GM12878 (cell line): ENCODE data around the gene LAMA2.

Experiments used
- BCL11A ChIP-seq: IDR thresholded peaks from 2 replicates; pipeline ENCODE4 v1.6.1; 2011; ENCODE audit warnings: low read depth, low read length
- CHD2 ChIP-seq: IDR thresholded peaks from 2 replicates; pipeline ENCODE4 v1.6.1; 2011; ENCODE audit warnings: low read depth, low read length, improper control_type of control experiment, borderline replicate concordance
- JUNB ChIP-seq: IDR thresholded peaks from 2 replicates; pipeline ENCODE4 v1.6.1; 2016; ENCODE audit warnings: antibody characterized with exemption, mild to moderate bottlenecking
- KDM1A ChIP-seq: fragments of 200-600 bp; sonication (generic); IDR thresholded peaks from 2 replicates; pipeline ENCODE4 v1.6.1; 2016; ENCODE audit warnings: borderline replicate concordance
- POU2F2 ChIP-seq: IDR thresholded peaks from 3 replicates; pipeline ENCODE4 v1.6.1; 2011; ENCODE audit warnings: low read depth, mild to moderate bottlenecking, low read length, borderline replicate concordance
- RFX5 ChIP-seq: IDR thresholded peaks from 2 replicates; pipeline ENCODE4 v1.6.1; 2011; ENCODE audit warnings: low read depth, low read length, improper control_type of control experiment
- SIN3A ChIP-seq: IDR thresholded peaks from 2 replicates; pipeline ENCODE4 v1.6.1; 2012; ENCODE audit warnings: low read depth, low read length, improper control_type of control experiment
- ZNF207 ChIP-seq: fragments of 450-650 bp; IDR thresholded peaks from 2 replicates; pipeline ENCODE4 v1.6.1; 2014; ENCODE audit warnings: antibody characterized with exemption, mild to moderate bottlenecking, borderline replicate concordance
- TF ChIP-seq, protein P1 (sequence below), 3 experiments: IDR thresholded peaks in 2 of 3; conservative IDR thresholded peaks in 1 of 3; 2 replicates each; pipeline ENCODE4 v1.5.1; 2011; ENCODE audit warnings: low read depth in 3 of 3, low read length in 3 of 3, mild to moderate bottlenecking in 3 of 3, control low read depth in 2 of 3, moderate library complexity in 2 of 3, inconsistent platforms in 1 of 3, mixed read lengths in 1 of 3; ENCODE audit not compliant: control insufficient read depth in 2 of 3, insufficient read depth in 1 of 3; ENCODE audit errors: extremely low read depth in 1 of 3
- TF ChIP-seq, protein P2 (sequence below): IDR thresholded peaks from 2 replicates; pipeline ENCODE4 v1.6.1; 2012; ENCODE audit warnings: low read depth, low read length, improper control_type of control experiment
- TF ChIP-seq, protein P3 (sequence below): fragments of 450-650 bp; formaldehyde crosslinking; IDR thresholded peaks from 2 replicates; pipeline ENCODE4 v1.5.0; 2022; ENCODE audit warnings: mild to moderate bottlenecking, missing genetic modification characterization
- TF ChIP-seq, protein P4 (sequence below): fragments of 450-650 bp; formaldehyde crosslinking; IDR thresholded peaks from 2 replicates; pipeline ENCODE4 v1.4.0; 2020; ENCODE audit warnings: mild to moderate bottlenecking, moderate library complexity

DNA sequence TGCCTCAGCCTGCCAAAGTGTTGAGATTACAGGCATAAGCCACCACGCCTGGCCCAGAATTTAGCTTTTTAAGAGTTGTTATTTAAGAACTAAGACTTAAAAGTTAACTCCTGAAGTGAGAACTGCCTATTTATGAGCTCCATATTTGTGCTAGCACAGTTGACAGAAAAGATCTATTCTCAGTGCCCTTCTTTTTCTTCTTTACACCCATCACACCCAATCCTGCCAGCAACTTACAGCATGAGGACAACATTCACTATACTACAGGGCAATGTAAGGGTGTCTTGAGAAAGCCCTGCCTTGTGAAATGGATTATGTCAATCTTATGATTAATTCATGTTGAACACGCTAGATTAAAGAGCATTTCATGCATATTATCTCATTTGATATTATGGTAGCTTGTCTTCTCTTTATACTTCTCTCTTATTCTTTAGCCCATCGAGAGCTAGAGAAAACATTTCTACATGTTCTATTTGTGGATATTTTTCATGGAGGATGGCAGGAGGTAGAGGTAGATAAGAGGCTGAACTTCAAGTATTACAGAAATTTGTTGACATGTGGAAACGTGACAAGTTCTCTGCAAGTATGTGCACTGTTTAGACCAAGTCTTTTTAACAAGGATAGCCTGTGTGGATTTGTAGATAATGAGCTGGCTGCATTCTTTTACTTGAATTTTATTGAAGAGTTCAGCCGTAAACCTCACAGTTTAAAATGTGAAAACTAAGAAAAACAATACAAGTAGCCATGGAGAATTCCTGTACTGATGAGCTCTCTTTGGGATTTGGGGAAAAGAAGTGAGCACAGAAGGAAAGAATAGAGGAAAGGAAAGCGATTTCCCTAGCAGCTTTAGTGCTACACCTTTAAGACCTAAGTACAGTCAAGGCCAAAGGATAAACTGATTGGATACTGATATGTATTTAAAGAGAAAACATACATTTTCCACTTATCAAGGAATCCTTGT lies 614.8 kb downstream of the LAMA2 start:
- TF ChIP-seq, protein P1, sequence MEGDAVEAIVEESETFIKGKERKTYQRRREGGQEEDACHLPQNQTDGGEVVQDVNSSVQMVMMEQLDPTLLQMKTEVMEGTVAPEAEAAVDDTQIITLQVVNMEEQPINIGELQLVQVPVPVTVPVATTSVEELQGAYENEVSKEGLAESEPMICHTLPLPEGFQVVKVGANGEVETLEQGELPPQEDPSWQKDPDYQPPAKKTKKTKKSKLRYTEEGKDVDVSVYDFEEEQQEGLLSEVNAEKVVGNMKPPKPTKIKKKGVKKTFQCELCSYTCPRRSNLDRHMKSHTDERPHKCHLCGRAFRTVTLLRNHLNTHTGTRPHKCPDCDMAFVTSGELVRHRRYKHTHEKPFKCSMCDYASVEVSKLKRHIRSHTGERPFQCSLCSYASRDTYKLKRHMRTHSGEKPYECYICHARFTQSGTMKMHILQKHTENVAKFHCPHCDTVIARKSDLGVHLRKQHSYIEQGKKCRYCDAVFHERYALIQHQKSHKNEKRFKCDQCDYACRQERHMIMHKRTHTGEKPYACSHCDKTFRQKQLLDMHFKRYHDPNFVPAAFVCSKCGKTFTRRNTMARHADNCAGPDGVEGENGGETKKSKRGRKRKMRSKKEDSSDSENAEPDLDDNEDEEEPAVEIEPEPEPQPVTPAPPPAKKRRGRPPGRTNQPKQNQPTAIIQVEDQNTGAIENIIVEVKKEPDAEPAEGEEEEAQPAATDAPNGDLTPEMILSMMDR (IDR thresholded peaks at IDR 0.05 in 2 of 3, conservative IDR thresholded peaks at IDR 0.05 in 1 of 3; ENCODE audit: control insufficient read depth in 2 of 3, extremely low read depth in 1 of 3, insufficient read depth in 1 of 3, low read depth in 3 of 3, low read length in 3 of 3), result no peak
- TF ChIP-seq SIN3A (no peak), JUNB (no peak), CHD2 (no peak), ZNF207 (no peak), POU2F2 (no peak), RFX5 (no peak), BCL11A (no peak), KDM1A (no peak)
- TF ChIP-seq, protein P2, sequence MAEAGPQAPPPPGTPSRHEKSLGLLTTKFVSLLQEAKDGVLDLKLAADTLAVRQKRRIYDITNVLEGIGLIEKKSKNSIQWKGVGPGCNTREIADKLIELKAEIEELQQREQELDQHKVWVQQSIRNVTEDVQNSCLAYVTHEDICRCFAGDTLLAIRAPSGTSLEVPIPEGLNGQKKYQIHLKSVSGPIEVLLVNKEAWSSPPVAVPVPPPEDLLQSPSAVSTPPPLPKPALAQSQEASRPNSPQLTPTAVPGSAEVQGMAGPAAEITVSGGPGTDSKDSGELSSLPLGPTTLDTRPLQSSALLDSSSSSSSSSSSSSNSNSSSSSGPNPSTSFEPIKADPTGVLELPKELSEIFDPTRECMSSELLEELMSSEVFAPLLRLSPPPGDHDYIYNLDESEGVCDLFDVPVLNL, result no peak
- TF ChIP-seq, protein P3, sequence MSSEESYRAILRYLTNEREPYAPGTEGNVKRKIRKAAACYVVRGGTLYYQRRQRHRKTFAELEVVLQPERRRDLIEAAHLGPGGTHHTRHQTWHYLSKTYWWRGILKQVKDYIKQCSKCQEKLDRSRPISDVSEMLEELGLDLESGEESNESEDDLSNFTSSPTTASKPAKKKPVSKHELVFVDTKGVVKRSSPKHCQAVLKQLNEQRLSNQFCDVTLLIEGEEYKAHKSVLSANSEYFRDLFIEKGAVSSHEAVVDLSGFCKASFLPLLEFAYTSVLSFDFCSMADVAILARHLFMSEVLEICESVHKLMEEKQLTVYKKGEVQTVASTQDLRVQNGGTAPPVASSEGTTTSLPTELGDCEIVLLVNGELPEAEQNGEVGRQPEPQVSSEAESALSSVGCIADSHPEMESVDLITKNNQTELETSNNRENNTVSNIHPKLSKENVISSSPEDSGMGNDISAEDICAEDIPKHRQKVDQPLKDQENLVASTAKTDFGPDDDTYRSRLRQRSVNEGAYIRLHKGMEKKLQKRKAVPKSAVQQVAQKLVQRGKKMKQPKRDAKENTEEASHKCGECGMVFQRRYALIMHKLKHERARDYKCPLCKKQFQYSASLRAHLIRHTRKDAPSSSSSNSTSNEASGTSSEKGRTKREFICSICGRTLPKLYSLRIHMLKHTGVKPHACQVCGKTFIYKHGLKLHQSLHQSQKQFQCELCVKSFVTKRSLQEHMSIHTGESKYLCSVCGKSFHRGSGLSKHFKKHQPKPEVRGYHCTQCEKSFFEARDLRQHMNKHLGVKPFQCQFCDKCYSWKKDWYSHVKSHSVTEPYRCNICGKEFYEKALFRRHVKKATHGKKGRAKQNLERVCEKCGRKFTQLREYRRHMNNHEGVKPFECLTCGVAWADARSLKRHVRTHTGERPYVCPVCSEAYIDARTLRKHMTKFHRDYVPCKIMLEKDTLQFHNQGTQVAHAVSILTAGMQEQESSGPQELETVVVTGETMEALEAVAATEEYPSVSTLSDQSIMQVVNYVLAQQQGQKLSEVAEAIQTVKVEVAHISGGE (CRISPR knock-in tag), result no peak
- TF ChIP-seq, protein P4, sequence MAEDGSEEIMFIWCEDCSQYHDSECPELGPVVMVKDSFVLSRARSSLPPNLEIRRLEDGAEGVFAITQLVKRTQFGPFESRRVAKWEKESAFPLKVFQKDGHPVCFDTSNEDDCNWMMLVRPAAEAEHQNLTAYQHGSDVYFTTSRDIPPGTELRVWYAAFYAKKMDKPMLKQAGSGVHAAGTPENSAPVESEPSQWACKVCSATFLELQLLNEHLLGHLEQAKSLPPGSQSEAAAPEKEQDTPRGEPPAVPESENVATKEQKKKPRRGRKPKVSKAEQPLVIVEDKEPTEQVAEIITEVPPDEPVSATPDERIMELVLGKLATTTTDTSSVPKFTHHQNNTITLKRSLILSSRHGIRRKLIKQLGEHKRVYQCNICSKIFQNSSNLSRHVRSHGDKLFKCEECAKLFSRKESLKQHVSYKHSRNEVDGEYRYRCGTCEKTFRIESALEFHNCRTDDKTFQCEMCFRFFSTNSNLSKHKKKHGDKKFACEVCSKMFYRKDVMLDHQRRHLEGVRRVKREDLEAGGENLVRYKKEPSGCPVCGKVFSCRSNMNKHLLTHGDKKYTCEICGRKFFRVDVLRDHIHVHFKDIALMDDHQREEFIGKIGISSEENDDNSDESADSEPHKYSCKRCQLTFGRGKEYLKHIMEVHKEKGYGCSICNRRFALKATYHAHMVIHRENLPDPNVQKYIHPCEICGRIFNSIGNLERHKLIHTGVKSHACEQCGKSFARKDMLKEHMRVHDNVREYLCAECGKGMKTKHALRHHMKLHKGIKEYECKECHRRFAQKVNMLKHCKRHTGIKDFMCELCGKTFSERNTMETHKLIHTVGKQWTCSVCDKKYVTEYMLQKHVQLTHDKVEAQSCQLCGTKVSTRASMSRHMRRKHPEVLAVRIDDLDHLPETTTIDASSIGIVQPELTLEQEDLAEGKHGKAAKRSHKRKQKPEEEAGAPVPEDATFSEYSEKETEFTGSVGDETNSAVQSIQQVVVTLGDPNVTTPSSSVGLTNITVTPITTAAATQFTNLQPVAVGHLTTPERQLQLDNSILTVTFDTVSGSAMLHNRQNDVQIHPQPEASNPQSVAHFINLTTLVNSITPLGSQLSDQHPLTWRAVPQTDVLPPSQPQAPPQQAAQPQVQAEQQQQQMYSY (CRISPR knock-in tag), result no peak
